IPS-20b (cell line): Measurements from ENCODE around the gene RNF125.
A peak's percentile ranks its signal among the peaks of the same experiment; 100 is the strongest.
"Not testable (repeated sequence)": the region's sequence is repeated elsewhere in the genome, so short reads cannot be mapped to it uniquely, and the experiment has no call there.

Experiments used
- H3K27ac ChIP-seq: one replicate; pipeline ENCODE4 v1.5.1; 2013; ENCODE audit warnings: low read length
- H3K27me3 ChIP-seq: 2 replicates; pipeline ENCODE4 v1.6.1; 2013; ENCODE audit warnings: mild to moderate bottlenecking, low read length, inconsistent platforms; ENCODE audit not compliant: insufficient read depth
- H3K36me3 ChIP-seq: 2 replicates; pipeline ENCODE4 v1.6.1; 2013; ENCODE audit warnings: low read depth, mild to moderate bottlenecking, inconsistent platforms, low read length, moderate library complexity; ENCODE audit not compliant: insufficient read depth
- H3K4me1 ChIP-seq: 2 replicates; pipeline ENCODE4 v1.6.1; 2013; ENCODE audit warnings: mild to moderate bottlenecking, control low read depth, inconsistent platforms, low read length, moderate library complexity; ENCODE audit not compliant: insufficient read depth
- H3K4me3 ChIP-seq: 2 replicates; pipeline ENCODE4 v1.5.1; 2013; ENCODE audit warnings: mild to moderate bottlenecking, low read length, inconsistent platforms
- H3K9ac ChIP-seq: 2 replicates; pipeline ENCODE4 v1.6.1; 2013; ENCODE audit warnings: low read depth, mild to moderate bottlenecking, inconsistent platforms, low read length, moderate library complexity
- H3K9me3 ChIP-seq: 2 replicates; pipeline ENCODE4 v1.6.1; 2013; ENCODE audit warnings: mild to moderate bottlenecking, low read depth, low read length, inconsistent platforms; ENCODE audit not compliant: insufficient read depth

RNF125 gene

DNA sequence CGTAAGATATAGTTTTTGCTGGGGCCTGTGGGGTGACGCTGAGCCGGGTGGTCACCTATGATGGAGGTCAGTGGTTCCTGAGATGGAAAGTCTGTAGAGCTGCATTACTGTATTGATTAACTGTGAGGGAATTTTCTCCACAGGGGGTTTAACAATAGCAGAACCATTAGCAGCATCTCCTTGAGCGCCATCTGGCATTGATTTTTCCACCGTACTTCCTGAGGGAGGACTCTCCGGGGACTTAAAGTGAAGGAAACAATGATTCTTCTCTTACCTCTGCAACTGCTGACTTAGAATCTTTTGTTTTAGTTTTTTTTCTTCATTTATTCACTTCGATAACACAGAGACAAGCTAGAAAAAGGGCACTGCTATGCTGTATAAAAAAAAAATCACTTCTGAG lies 22.6 kb upstream of the RNF125 start:
- Histone ChIP-seq H3K27ac (no peak overlapping the region), H3K27me3 (no peaks in the 10 kb centered on the region), H3K4me1 (no peaks in the 10 kb centered on the region; the same call in 1 of the 2 replicates), H3K9ac (no peak overlapping the region), H3K4me3 (no peak overlapping the region), H3K36me3 (no peaks in the 10 kb centered on the region), H3K9me3 (no peaks in the 10 kb centered on the region)

DNA sequence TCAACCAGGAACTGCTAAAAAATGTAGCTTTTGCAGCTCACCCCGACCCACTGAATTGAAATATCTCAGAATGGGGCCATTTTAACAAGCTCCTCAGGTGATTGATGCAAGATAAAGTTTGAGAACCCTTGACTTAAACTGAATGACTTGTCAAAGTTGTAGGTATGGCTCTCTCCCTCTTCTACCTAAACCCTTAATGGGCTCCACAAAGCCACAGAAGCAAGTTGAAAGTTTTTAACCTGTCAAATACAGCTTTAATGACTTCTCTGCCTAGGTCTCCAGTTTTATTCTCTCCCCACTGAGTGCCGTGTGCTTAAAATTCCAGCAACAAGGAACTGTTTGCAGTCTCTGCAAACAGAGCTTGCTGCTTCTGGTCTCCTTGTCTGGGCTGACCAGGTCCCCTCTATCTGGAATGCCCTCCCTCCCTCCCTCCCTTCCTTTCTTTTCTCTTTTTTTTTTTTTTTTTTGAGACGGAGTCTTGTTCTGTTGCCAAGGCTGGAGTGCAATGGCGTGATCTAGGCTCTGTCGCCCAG lies 19.7 kb upstream of the RNF125 start:
- H3K27me3 ChIP-seq, result no peaks in the 10 kb centered on the region
- no peaks in the 10 kb centered on the region for H3K36me3 ChIP-seq
- no peak overlapping the region for H3K4me3 ChIP-seq
- H3K27ac ChIP-seq, result no peak overlapping the region
- no peak overlapping the region for H3K9ac ChIP-seq
- no peaks in the 10 kb centered on the region; the same call in 1 of the 2 replicates for H3K4me1 ChIP-seq
- no peaks in the 10 kb centered on the region for H3K9me3 ChIP-seq

DNA sequence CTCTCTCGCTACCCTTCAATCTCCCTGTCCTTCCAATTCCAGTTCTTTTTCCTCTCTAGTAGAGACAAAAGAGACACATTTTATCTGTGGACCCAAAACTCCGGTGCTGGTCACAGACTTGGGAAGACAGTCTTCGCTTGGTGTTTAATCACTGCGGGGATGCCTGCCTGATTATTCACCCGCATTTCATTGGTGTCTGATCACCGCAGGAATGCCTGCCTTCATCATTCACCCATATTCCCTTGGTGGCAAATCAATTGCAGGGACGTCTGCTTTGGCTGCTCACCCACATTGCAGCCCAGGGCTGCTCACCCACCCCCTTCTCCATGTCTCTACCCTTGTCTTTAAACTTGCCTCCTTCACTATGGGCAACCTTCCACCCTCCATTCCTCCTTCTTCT lies 17.5 kb upstream of the RNF125 start:
- H3K27ac ChIP-seq, H3K4me3 ChIP-seq, H3K27me3 ChIP-seq, H3K9me3 ChIP-seq, H3K36me3 ChIP-seq, H3K9ac ChIP-seq, H3K4me1 ChIP-seq: not testable (repeated sequence)

DNA sequence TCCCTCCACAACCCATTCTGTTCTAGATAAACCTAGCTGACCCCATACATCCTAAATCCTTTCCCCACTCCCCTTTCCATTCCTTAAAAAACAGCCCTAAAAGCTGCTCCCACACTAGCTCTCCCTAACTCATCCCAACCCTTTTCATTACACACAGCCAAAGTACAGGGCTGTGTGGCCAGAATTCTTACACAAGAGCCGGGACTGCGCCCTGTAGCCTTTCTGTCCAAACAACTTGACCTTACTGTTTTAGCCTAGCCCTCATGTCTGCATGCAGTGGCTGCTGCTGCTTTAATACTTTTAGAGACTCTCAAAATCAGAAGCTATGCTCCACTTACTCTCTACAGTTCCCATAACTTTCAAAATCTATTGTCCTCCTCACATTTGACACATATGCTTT lies 14.8 kb upstream of the RNF125 start:
- not testable (repeated sequence) for H3K4me3 ChIP-seq

DNA sequence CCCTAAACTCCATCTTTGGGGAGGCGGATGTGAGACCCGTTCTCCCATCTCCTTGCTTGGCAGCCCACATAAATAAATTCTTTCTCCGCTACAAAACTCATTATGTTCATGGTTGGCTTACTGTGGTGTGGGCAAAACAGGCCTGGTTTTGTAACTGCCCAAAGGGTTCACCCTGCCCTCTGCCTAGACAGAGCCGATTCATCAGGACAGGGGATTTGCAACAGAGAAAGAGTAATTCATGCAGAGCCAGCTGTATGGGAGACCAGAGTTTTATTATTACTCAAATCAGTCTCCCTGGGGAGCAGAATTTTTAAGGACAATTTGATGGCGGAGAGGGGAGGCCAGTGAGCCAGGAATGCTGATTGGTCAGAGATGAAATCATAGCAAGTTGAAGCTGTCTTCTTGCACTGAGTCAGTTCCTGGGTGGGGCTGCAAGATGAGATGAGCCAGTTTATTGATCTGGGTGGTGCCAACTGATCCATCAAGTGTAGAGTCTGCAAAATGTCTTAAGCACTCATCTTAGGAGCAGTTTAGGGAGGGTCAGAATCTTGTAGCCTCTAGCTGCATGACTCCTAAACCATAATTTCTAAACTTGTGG lies 8.4 kb upstream of the RNF125 start:
- Histone ChIP-seq H3K9me3 (no peaks in the 10 kb centered on the region), H3K27me3 (no peaks in the 10 kb centered on the region), H3K4me1 (no peaks in the 10 kb centered on the region; the same call in 1 of the 2 replicates), H3K4me3 (no peak overlapping the region), H3K9ac (peak overlapping the region; percentile 16; the same call in 1 of the 2 replicates), H3K27ac (no peak overlapping the region), H3K36me3 (no peaks in the 10 kb centered on the region)

More for the DNA sequence above, 14.8 kb upstream of the RNF125 start:
- not testable (repeated sequence) for H3K9me3 ChIP-seq, H3K9ac ChIP-seq, H3K4me1 ChIP-seq, H3K27me3 ChIP-seq, H3K36me3 ChIP-seq, H3K27ac ChIP-seq

DNA sequence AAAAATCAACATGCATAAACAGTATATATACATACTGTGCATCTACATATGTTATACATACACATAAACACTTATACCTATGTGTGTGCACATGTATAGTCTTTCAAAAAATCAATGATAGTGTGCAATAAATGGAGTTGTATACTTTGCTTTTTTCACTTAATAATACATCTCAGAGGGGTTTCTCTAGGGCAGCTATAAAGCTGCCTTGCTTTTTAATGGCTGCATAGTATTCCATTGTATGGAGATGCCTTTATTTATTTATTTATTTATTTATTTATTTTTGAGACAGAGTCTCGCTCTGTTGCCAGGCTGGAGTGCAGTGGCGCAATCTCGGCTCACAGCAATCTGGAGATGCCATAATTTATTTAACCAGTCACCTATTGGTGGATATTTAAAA lies 7.4 kb upstream of the RNF125 start:
- no peaks in the 10 kb centered on the region; the same call in 1 of the 2 replicates for H3K4me1 ChIP-seq
- H3K27ac ChIP-seq, result no peak overlapping the region
- H3K27me3 ChIP-seq, result no peaks in the 10 kb centered on the region
- H3K9me3 ChIP-seq, result no peaks in the 10 kb centered on the region
- H3K4me3 ChIP-seq, result no peak overlapping the region
- no peak overlapping the region for H3K9ac ChIP-seq
- no peaks in the 10 kb centered on the region for H3K36me3 ChIP-seq

DNA sequence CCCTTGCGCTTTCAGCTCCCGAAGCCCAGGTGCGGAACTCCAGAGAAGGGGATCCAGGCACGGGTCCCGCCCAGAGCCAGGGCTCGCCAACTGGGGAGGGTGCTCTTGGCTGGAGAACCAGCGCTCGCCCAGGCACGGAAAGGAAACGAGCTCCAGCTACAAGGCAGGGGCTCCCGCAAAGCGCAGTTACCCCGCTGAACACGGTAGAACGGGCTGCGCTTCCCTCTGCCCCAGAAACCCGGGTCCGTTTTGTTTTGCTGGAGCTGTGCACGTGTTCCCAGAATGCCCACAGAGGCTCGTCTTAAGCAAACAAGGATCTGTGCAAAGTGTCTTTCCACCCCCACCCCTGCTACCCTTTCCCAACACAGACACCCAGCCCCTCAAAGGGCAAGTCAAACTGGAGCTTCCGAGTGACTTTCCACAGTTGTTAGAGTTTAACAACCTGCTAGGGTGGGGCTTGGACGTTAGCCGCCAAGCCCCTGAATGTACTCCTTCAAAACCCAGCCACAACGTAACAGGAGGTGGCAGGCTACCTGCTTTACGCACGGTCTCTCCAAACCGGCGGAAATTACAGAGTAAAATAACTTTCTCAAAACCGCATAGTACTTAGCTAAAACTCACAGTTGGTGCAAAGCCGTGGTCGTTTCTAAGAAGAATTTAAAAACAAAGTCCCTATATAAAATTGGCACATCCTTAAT lies 775 bp downstream of the RNF125 start:
- H3K9me3 ChIP-seq, result no peaks in the 10 kb centered on the region
- H3K4me3 ChIP-seq, result peak overlapping the region; percentile 83
- H3K27ac ChIP-seq, result no peak overlapping the region
- H3K4me1 ChIP-seq, result peaks cover 13% of the 10 kb centered on the region; the same call in 1 of the 2 replicates
- H3K27me3 ChIP-seq, result peaks cover 16% of the 10 kb centered on the region
- no peaks in the 10 kb centered on the region for H3K36me3 ChIP-seq
- peak overlapping the region; percentile 83 for H3K9ac ChIP-seq

DNA sequence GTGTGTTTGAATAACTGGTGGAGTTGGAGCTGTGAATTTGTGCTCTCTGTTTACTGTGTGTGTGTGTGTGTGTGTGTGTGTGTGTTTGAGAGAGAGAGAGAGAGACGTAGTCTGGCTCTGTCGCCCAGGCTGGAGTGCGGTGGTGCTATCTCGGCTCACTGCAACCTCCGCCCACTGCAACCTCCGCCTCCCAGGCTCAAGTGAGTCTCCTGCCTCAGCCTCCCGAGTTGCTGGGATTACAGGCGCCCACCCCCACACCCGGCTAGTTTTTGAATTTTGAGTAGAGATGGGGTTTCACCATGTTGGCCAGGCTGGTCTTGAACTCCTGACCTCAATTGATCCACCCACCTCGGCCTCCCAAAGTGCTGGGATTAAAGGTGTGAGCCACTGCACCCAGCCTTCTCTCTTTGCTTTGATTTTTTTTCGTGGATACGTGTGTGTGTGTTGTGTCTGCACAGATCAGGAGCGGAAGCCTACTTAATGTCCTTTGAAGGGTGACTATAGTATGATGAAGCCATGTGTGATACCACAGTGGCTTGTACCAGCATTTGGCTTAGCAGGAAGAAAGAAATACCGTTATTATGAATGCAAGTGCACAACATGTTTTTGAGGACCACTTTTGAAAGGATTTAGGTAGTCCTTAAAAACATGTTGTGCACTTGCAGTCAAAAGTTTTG lies 1.5 kb downstream of the RNF125 start:
- Histone ChIP-seq H3K9ac (peak overlapping the region; percentile 83; the same call in 1 of the 2 replicates), H3K27me3 (peaks cover 16% of the 10 kb centered on the region), H3K4me3 (peak overlapping the region; percentile 83), H3K4me1 (peaks cover 13% of the 10 kb centered on the region; the same call in 1 of the 2 replicates)
- not testable (repeated sequence) for H3K9me3 ChIP-seq, H3K36me3 ChIP-seq, H3K27ac ChIP-seq

DNA sequence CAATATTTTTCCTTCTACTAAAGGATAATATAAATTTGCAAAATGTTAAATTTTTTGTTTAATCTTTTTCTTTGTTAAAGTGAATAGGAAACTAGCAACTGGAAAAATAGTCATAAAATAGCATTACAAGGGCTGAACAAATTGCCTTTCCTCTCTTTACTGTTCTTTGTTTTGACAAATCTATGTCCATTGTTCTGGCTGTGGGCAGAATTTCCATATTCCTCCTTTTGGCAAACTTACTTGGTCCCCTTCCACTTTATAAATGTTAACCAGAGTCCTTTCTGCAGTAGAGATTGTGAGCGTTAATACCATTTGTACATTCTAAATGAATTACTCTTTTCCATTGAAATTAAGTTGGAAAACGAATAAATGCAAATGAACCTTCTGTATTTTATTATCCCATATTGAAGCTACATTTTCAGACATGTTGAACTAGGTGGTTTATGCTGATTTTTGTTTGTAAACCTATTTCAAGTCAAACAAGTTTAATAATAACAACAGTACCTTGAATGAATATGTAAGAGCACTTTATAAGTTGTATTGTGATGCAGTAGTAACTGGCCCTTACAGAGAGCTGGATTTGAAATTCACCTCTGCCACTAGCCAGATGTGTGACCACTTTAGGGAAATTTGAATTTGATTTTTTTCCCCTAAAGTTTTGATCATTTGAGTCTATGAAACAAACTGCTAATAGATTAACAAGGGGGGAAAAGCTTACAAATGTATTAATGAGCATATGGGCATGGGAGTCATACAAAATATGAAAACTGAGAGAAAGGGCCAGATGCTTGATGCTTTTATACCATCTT lies 3.3 kb downstream of the RNF125 start:
- Histone ChIP-seq H3K27ac (no peak overlapping the region), H3K4me3 (peak overlapping the region; percentile 44), H3K36me3 (no peaks in the 10 kb centered on the region), H3K4me1 (peaks cover 13% of the 10 kb centered on the region; the same call in 1 of the 2 replicates), H3K9ac (peak overlapping the region; percentile 6; the same call in 1 of the 2 replicates), H3K9me3 (no peaks in the 10 kb centered on the region), H3K27me3 (peaks cover 16% of the 10 kb centered on the region)

DNA sequence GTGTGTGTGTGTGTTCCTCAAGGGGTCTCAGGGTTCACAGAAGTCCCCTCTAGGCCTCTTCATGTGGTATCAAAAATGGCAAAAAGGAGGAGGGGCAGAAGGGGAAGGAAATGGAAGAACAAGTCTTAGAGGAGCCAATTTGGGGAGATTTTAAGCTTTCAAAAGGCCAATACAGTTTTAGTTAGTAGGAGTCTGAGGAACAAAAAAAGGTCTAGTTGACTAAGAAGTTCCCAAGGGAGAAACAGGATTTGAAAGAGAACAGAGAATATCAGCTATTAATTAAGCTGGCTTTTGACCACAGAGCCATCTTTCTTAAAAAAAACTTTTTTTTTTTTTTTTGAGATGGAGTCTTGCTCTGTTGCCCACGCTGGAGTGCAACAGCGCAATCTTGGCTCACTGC lies 7.1 kb downstream of the RNF125 start:
- Histone ChIP-seq H3K9me3 (no peaks in the 10 kb centered on the region), H3K4me1 (peaks cover 13% of the 10 kb centered on the region; the same call in 1 of the 2 replicates), H3K4me3 (no peak overlapping the region), H3K27ac (no peak overlapping the region), H3K27me3 (no peaks in the 10 kb centered on the region), H3K9ac (no peak overlapping the region), H3K36me3 (no peaks in the 10 kb centered on the region)

DNA sequence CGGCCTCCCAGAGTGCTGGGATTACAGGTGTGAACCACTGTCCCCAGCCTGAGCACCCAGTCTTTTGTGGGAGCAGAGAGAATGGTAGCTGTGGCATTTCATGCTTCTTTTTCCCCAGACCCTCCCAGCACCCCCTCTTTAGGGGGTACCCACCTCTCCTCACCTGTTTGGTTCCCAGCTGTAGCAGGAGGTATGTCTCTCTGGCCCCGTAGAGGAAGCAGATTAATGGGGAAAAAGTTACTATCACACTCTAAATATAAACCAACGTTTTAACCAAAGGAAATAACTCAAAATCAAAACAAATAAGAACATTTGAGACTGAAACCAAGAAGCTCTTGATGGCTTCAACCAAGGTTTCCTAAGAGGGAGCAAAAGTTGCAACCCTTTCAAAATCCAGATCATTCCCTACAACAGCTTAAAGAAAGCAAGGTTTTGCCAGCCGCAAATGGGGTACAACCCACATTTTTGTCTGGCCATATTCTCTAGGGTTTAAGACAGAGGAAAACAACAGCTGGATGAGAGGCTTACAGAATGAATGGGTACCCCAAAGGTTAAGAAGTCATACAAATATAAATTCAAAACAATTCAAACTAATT lies 8.0 kb downstream of the RNF125 start:
- Histone ChIP-seq H3K27me3 (no peaks in the 10 kb centered on the region), H3K36me3 (no peaks in the 10 kb centered on the region), H3K27ac (no peak overlapping the region), H3K4me1 (peaks cover 10% of the 10 kb centered on the region; the same call in 1 of the 2 replicates), H3K9ac (no peak overlapping the region), H3K4me3 (no peak overlapping the region), H3K9me3 (no peaks in the 10 kb centered on the region)
